Measurements from ENCODE around the gene LPAR5. TPM values are rescaled to one million over a fixed set of nuclear protein-coding genes. Genes with fewer than 3 reads are reported as not detected.
A peak's percentile ranks its signal among the peaks of the same experiment; 100 is the strongest.

LPAR5 gene
- total RNA-seq: 0.58 TPM
- polyA plus RNA-seq (ENCODE audit: insufficient read depth in 1 of 8, insufficient read length in 8 of 8, low replicate concordance in 1 of 8): 1 to 10 TPM; 1.0 to 2.9 (median 1.6) TPM
- long read RNA-seq, donor 1, partial matches to known transcripts: 0 of 1 reads
- long read RNA-seq, donor 1, other reads (novel, unspliced or antisense): 0 of 1 reads
- long read RNA-seq, donor 2: 0 reads
- long read RNA-seq, donor 3: 0 reads
- long read RNA-seq, donor 4, partial matches to known transcripts: 0 of 1 reads
- long read RNA-seq, donor 4, other reads (novel, unspliced or antisense): 0 of 1 reads
- long read RNA-seq, donor 5, partial matches to known transcripts: 0 of 4 reads
- long read RNA-seq, donor 5, other reads (novel, unspliced or antisense): 0 of 4 reads
- long read RNA-seq, donor 6, partial matches to known transcripts: 0 of 1 reads
- long read RNA-seq, donor 6, other reads (novel, unspliced or antisense): 0 of 1 reads
- long read RNA-seq, donor 7: 0 reads
- long read RNA-seq, donor 8: 0 reads
- long read RNA-seq, donor 9: 0 reads
- long read RNA-seq, donor 10: 0 reads
- long read RNA-seq, donor 11, partial matches to known transcripts: 0 of 2 reads
- long read RNA-seq, donor 11, other reads (novel, unspliced or antisense): 0 of 2 reads

DNA sequence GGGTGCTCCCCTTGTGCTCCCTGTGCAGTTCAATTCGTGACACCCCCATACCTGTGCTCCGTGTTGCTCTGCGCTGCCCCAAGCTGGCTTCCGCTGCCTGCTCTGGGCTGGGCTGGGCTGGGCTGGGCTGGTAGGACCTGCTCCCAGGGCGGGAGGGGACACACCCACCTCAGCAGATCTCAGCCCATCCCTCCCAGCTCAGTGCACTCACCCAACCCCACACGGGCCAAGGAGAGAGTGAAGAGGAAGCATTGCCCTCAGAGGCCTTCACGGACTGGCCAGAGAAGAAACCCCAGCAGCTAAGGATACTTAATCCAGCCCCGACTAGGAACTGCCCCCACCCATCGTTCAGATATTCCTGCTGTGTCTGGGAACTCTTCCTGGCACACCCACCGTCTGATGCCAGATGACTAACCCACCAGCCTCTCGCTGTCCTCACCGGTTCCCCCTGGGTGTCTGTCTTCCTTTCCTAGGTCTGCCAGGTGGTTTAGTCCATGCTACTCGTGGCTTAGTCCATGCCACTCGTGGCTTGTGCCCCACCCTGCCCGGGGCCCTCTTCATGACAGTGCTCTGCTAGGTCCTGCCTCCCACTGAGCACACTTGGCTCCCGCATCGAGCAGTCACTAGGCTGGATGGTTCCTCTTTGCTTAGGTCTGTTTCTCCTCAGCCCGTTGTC is at the start of gene LPAR5:
LPAR5 (minus strand) TSS at position 104 of the 676 bp plus-strand sequence. CDS start 14,711 bp downstream, outside the sequence.
- Histone ChIP-seq H3K4me1 (ENCODE audit: control insufficient read depth, insufficient read depth, low read length) (peaks cover 28% of the 10 kb centered on the region), H3K9me3 (replicated peaks; ENCODE audit: control insufficient read depth, low read depth, low read length) (no peaks in the 10 kb centered on the region), H3K4me3 (ENCODE audit: low read length) (peak within 1 kb of the TSS; percentile 1), H3K27me3 (ENCODE audit: control insufficient read depth, insufficient read depth, low read length) (peaks cover 4% of the 10 kb centered on the region), H3K36me3 (ENCODE audit: control insufficient read depth, insufficient read depth, low read length) (no peaks in the 10 kb centered on the region), H3K27ac (ENCODE audit: low read length) (peak within 1 kb of the TSS; percentile 59)
- no peak for DNase-seq
- 39% methylated on average over 16 of the region's 18 CpGs for WGBS (ENCODE audit: insufficient coverage)

DNA sequence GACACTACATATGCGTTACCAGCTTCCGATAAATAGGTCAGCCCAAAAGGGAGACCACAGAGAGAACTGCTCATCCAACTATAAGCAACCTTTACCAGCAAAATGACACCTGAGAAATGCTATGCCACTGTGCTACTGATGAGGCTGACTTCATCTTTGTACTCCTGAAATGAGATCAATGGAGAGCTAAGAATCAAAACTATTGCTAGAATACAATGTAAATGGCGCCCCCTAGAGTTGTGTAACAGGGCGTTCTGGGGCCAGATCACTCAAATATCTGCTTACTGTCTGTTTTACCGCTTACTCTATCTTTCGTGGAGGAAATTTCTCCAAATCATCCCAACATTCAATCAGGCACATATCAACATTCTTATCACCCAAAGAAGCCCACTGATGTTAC is 48.9 kb upstream of the LPAR5 start:
- no peak for DNase-seq
- no peak overlapping the region for H3K4me3 ChIP-seq (ENCODE audit: low read length)
- H3K9me3 ChIP-seq (replicated peaks; ENCODE audit: control insufficient read depth, low read depth, low read length): no peaks in the 10 kb centered on the region
- peaks cover 12% of the 10 kb centered on the region for H3K4me1 ChIP-seq (ENCODE audit: control insufficient read depth, insufficient read depth, low read length)
- H3K27ac ChIP-seq (ENCODE audit: low read length): no peak overlapping the region
- H3K27me3 ChIP-seq (ENCODE audit: control insufficient read depth, insufficient read depth, low read length): no peaks in the 10 kb centered on the region
- H3K36me3 ChIP-seq (ENCODE audit: control insufficient read depth, insufficient read depth, low read length): peaks cover 22% of the 10 kb centered on the region
- 80% methylated on average over 2 of the region's 6 CpGs for WGBS (ENCODE audit: insufficient coverage)

DNA sequence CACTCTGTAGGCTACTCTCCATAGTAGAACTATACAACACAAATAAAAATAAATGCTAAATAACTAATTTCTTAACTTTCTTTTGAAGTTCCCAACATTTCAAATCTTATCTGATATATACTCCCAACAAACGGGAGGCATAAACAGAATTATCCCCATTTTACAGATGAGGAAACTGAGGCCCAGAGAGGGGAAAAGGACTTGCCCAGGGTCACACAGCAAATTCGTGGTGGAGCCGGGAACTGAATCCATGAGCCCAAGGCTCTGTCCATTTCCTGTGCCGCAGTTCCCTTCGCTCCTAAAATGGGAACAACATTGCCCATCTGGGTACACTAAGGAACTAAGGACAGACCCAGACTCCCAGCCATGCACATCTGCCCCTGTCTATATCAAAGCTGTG is 41.2 kb upstream of the LPAR5 start:
- Histone ChIP-seq H3K9me3 (replicated peaks; ENCODE audit: control insufficient read depth, low read depth, low read length) (no peaks in the 10 kb centered on the region), H3K36me3 (ENCODE audit: control insufficient read depth, insufficient read depth, low read length) (peaks cover 77% of the 10 kb centered on the region), H3K4me3 (ENCODE audit: low read length) (no peak overlapping the region), H3K27me3 (ENCODE audit: control insufficient read depth, insufficient read depth, low read length) (no peaks in the 10 kb centered on the region), H3K4me1 (ENCODE audit: control insufficient read depth, insufficient read depth, low read length) (no peaks in the 10 kb centered on the region), H3K27ac (ENCODE audit: low read length) (no peak overlapping the region)
- WGBS (ENCODE audit: insufficient coverage): 98% methylated on average over 4 of the region's 5 CpGs
- no peak for DNase-seq

DNA sequence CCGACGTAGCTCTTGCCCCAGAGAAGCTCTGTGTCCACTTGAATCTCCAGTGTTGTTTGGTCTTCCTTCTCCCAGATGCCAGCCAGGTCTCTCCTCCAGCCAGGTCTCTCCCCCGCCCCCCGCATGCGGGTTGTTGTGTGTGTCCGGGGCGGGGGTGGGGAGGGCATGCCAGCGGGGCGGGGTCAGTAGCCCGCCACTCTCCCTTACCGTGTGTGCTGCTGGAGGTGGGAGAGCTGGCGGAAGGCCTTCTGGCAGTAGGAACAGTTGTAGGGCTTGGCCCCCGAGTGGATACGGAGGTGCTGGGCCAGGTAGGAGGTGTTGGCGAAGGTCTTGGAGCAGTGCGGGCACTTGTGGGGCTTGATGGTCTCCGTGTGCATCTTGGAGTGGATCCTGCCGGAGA is 36.4 kb upstream of the LPAR5 start:
- Histone ChIP-seq H3K27me3 (ENCODE audit: control insufficient read depth, insufficient read depth, low read length) (no peaks in the 10 kb centered on the region), H3K36me3 (ENCODE audit: control insufficient read depth, insufficient read depth, low read length) (peaks cover 86% of the 10 kb centered on the region), H3K4me3 (ENCODE audit: low read length) (no peak overlapping the region), H3K27ac (ENCODE audit: low read length) (no peak overlapping the region), H3K9me3 (replicated peaks; ENCODE audit: control insufficient read depth, low read depth, low read length) (no peaks in the 10 kb centered on the region), H3K4me1 (ENCODE audit: control insufficient read depth, insufficient read depth, low read length) (no peaks in the 10 kb centered on the region)
- no peak for DNase-seq
- WGBS (ENCODE audit: insufficient coverage): 86% methylated on average over 14 of the region's 18 CpGs

DNA sequence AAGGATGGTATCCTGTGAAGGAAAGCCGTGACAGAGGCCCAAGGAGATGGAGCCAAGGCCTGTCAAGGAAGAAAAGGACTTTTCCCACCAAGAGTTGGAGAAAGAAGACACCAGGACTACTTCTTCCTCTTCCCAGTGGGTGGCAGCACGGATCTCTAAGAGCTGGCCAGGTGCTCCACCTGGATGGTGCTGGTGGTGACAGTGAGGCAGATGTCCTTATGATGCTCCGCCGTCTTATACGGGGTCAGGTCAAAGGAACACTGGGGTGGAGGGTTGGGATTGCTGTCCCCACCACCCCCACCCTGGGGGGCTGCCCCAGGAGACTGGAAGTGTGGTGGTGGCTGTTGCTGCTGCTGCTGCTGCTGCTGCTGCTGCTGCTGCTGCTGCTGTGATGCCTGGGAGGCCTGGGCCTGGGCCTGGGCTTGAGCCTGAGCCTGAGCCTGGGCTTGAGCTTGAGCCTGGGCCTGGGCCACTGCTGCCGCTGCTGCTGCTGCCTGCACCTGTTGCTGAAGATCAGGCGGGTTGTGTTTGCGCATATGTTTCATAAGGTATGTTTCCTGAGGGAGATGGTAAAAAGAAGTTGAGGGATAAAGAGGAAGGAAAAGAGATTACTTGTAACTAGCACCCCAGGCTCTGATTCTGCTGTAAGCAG is 31.9 kb upstream of the LPAR5 start:
- DNase-seq: no peak
- H3K4me3 ChIP-seq (ENCODE audit: low read length): no peak overlapping the region
- peaks cover 59% of the 10 kb centered on the region for H3K36me3 ChIP-seq (ENCODE audit: control insufficient read depth, insufficient read depth, low read length)
- WGBS (ENCODE audit: insufficient coverage): 83% methylated on average over 4 of the region's 8 CpGs
- H3K27me3 ChIP-seq (ENCODE audit: control insufficient read depth, insufficient read depth, low read length): no peaks in the 10 kb centered on the region
- no peaks in the 10 kb centered on the region for H3K4me1 ChIP-seq (ENCODE audit: control insufficient read depth, insufficient read depth, low read length)
- H3K9me3 ChIP-seq (replicated peaks; ENCODE audit: control insufficient read depth, low read depth, low read length): no peaks in the 10 kb centered on the region
- no peak overlapping the region for H3K27ac ChIP-seq (ENCODE audit: low read length)

DNA sequence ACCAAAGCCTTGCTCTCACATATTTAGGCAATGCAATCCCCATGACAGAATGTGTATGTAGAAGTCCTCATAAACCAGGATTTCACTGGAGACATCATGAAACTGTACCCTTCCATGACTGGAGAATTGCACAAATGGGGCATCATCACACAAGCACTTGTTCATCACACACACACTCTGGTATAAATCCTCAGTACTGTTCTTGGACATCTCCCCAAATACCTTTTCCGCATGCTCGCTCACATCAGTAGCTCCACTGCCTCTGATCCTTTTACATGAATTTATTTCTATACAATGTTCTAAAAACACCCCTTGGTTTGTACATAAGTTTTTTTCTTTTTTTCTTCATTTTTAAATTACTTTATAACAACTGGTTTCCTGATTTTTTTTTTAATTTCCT is 30.5 kb upstream of the LPAR5 start:
- no peaks in the 10 kb centered on the region for H3K9me3 ChIP-seq (replicated peaks; ENCODE audit: control insufficient read depth, low read depth, low read length)
- H3K27me3 ChIP-seq (ENCODE audit: control insufficient read depth, insufficient read depth, low read length): no peaks in the 10 kb centered on the region
- DNase-seq: no peak
- peaks cover 44% of the 10 kb centered on the region for H3K36me3 ChIP-seq (ENCODE audit: control insufficient read depth, insufficient read depth, low read length)
- peaks cover 6% of the 10 kb centered on the region for H3K4me1 ChIP-seq (ENCODE audit: control insufficient read depth, insufficient read depth, low read length)
- WGBS (ENCODE audit: insufficient coverage): 100% methylated on average over 2 of the region's 2 CpGs
- no peak overlapping the region for H3K27ac ChIP-seq (ENCODE audit: low read length)
- H3K4me3 ChIP-seq (ENCODE audit: low read length): no peak overlapping the region

DNA sequence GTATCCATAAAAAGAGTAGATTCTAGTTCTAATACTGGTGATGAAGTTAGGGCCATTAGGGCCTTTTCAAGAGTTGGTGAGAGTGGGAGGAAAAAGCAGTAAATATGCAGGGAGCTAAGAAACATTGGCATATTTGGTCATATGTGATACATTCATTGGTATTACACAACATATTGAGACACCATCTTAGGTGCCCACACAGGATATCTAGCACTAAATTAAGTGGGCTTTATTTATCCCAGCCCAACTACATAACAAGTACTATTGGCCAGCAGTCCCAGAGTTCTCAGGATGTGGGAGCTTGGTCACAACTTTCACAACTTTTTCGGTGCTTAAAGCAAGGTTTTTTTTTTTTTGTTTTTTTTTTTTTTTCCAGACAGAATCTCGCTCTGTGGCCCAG is 29.1 kb upstream of the LPAR5 start:
- whole genome bisulfite sequencing (ENCODE audit: insufficient coverage): no CpG with 5 or more reads among the region's 2 CpGs
- Histone ChIP-seq H3K4me1 (ENCODE audit: control insufficient read depth, insufficient read depth, low read length) (peaks cover 6% of the 10 kb centered on the region), H3K27me3 (ENCODE audit: control insufficient read depth, insufficient read depth, low read length) (no peaks in the 10 kb centered on the region), H3K4me3 (ENCODE audit: low read length) (no peak overlapping the region), H3K9me3 (replicated peaks; ENCODE audit: control insufficient read depth, low read depth, low read length) (no peaks in the 10 kb centered on the region), H3K27ac (ENCODE audit: low read length) (no peak overlapping the region), H3K36me3 (ENCODE audit: control insufficient read depth, insufficient read depth, low read length) (peaks cover 32% of the 10 kb centered on the region)
- no peak for DNase-seq

DNA sequence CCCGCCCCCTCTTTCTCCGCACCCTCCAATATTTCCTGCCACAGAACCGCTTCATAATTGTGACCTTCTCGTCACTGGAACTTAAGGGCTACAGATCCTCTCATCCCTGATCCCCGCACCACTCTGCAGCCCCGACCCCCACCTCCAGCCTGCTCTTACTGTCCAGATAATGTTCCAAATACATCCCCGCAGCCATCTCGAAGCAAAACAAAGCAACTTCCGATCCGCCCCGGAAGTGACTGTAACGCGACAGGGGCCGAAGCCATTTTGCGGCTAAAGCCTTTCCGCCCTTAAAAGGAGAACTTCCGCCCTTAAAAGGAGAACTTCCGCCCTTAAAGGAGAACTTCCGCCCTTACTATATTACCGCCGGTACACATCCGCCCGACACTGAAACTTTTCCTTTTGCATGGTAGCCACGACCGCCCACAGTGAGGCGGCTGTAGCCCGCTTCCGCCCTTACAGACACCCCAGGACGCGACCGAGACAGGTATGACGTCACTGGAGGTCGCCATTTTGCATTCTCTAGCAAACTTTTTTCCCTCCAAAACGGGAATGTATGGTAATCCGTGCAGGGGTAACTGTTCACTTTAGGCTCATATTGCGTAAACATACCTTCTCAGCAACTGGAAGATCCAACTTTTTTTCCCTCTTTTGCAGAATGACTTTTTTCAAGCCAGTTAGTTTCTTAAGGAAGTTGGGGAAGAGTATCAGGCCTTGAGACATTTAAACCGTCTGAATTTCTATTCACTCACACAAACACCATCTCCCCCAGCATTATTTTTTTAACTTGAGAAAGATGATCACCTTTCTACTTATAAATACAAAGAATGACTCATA is 27.4 kb upstream of the LPAR5 start, which contains the start of gene ING4:
ING4 (minus strand) TSS at position 214 of the 837 bp plus-strand sequence; CDS start at position 196, 18 bp downstream.
- WGBS (ENCODE audit: insufficient coverage): under 1% methylated on average over 26 of the region's 37 CpGs
- DNase-seq: peak; percentile 100
- H3K27me3 ChIP-seq (ENCODE audit: control insufficient read depth, insufficient read depth, low read length): no peaks in the 10 kb centered on the region

DNA sequence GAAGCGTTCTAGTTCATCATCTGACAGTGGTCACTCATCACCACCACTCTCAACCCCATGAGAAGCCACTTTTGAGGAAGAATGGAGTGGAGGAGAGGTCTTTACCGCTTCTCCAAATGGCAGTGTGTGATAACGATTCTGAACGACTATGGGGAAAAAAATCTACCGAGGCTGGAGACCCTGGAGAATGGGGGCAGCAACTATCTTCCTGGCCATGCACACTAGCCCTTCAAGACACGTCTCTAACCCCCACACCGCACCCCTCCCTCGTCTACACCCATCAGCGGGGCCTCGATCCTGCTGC is 26.8 kb upstream of the LPAR5 start:
- H3K9me3 ChIP-seq (replicated peaks; ENCODE audit: control insufficient read depth, low read depth, low read length): no peaks in the 10 kb centered on the region
- peak overlapping the region; percentile 83 for H3K27ac ChIP-seq (ENCODE audit: low read length)
- H3K4me3 ChIP-seq (ENCODE audit: low read length): peak overlapping the region; percentile 61
- H3K4me1 ChIP-seq (ENCODE audit: control insufficient read depth, insufficient read depth, low read length): peaks cover 6% of the 10 kb centered on the region
- DNase-seq: no peak
- WGBS (ENCODE audit: insufficient coverage): 0% methylated on average over 8 of the region's 10 CpGs
- peaks cover 25% of the 10 kb centered on the region for H3K36me3 ChIP-seq (ENCODE audit: control insufficient read depth, insufficient read depth, low read length)
- H3K27me3 ChIP-seq (ENCODE audit: control insufficient read depth, insufficient read depth, low read length): no peaks in the 10 kb centered on the region

More for the DNA sequence above, 27.4 kb upstream of the LPAR5 start, which contains the start of gene ING4:
- no peaks in the 10 kb centered on the region for H3K9me3 ChIP-seq (replicated peaks; ENCODE audit: control insufficient read depth, low read depth, low read length)
- H3K4me3 ChIP-seq (ENCODE audit: low read length): peak within 1 kb of the TSS; percentile 61
- peaks cover 6% of the 10 kb centered on the region for H3K4me1 ChIP-seq (ENCODE audit: control insufficient read depth, insufficient read depth, low read length)
- peak within 1 kb of the TSS; percentile 94 for H3K27ac ChIP-seq (ENCODE audit: low read length)
- H3K36me3 ChIP-seq (ENCODE audit: control insufficient read depth, insufficient read depth, low read length): peaks cover 29% of the 10 kb centered on the region

Data from muscle of leg (tissue), 16 donors.